Liver (tissue), 9 donors: ENCODE measurements around the gene FKBP6. TPM values are rescaled to one million over a fixed set of nuclear protein-coding genes. Genes with fewer than 3 reads are reported as not detected.

Source experiments
- DNase-seq: peaks from one replicate; pipeline ENCODE4 v3.0.0-alpha.2; 2017; ENCODE audit warnings: low spot score
- H3K27ac ChIP-seq, 2 donors: one replicate each; pipeline ENCODE4 v1.7.0; 2013; ENCODE audit warnings: inconsistent platforms in 2 of 2, low read length in 2 of 2, control low read depth in 1 of 2, low read depth in 1 of 2, mild to moderate bottlenecking in 1 of 2
- H3K27me3 ChIP-seq, 4 donors: one replicate each; pipeline versions ENCODE4 v1.6.1 to v1.7.0; 2013; ENCODE audit warnings: low read length in 3 of 4, inconsistent platforms in 1 of 4, mild to moderate bottlenecking in 1 of 4, moderate library complexity in 1 of 4; ENCODE audit not compliant: control insufficient read depth in 4 of 4, insufficient read depth in 4 of 4
- H3K36me3 ChIP-seq, 4 donors: one replicate each; pipeline versions ENCODE4 v1.6.1 to v1.7.0; 2013; ENCODE audit warnings: low read length in 3 of 4, mild to moderate bottlenecking in 3 of 4, low read depth in 1 of 4, moderate library complexity in 1 of 4; ENCODE audit not compliant: control insufficient read depth in 4 of 4, insufficient read depth in 3 of 4
- H3K4me1 ChIP-seq, 4 donors: one replicate each; pipeline versions ENCODE4 v1.6.1 to v1.7.0; 2013; ENCODE audit warnings: low read length in 3 of 4, mild to moderate bottlenecking in 3 of 4, moderate library complexity in 1 of 4; ENCODE audit not compliant: control insufficient read depth in 4 of 4, insufficient read depth in 4 of 4
- H3K4me3 ChIP-seq, 3 donors: one replicate each; pipeline versions ENCODE4 v1.6.1 to v1.7.0; 2013; ENCODE audit warnings: low read length in 3 of 3, control low read depth in 1 of 3, low read depth in 1 of 3, mild to moderate bottlenecking in 1 of 3
- H3K9ac ChIP-seq, 2 donors: one replicate each; pipeline ENCODE4 v1.7.0; 2013; ENCODE audit warnings: low read length in 2 of 2, mild to moderate bottlenecking in 2 of 2, moderate library complexity in 2 of 2, control low read depth in 1 of 2, low read depth in 1 of 2
- H3K9me3 ChIP-seq, 4 donors: one replicate each; pipeline versions ENCODE4 v1.6.1 to v1.7.0; 2013; ENCODE audit warnings: low read length in 3 of 4; ENCODE audit not compliant: control insufficient read depth in 4 of 4
- EGR1 ChIP-seq, 2 donors: IDR thresholded peaks; 2 replicates each; pipeline ENCODE4 v1.6.1; 2016 to 2018; ENCODE audit warnings: antibody characterized with exemption in 2 of 2, low read depth in 2 of 2
- FOXA1 ChIP-seq: IDR thresholded peaks from 2 replicates; pipeline ENCODE4 v1.6.1; 2016; ENCODE audit warnings: antibody characterized with exemption
- GABPA ChIP-seq, 2 donors: IDR thresholded peaks in 1 of 2; conservative IDR thresholded peaks in 1 of 2; 2 replicates each; pipeline ENCODE4 v1.6.1; 2016; ENCODE audit warnings: antibody characterized with exemption in 2 of 2, mild to moderate bottlenecking in 1 of 2, moderate library complexity in 1 of 2
- HNF4A ChIP-seq, 2 donors: conservative IDR thresholded peaks; 2 replicates each; pipeline ENCODE4 v1.6.1; 2016; ENCODE audit warnings: antibody characterized with exemption in 2 of 2, mild to moderate bottlenecking in 2 of 2
- JUND ChIP-seq, 2 donors: IDR thresholded peaks; 2 replicates each; pipeline ENCODE4 v1.6.1; 2016; ENCODE audit warnings: antibody characterized with exemption in 2 of 2
- NR2F2 ChIP-seq: IDR thresholded peaks from 2 replicates; pipeline ENCODE4 v1.6.1; 2016; ENCODE audit warnings: antibody characterized with exemption
- RAD21 ChIP-seq, 2 donors: IDR thresholded peaks; 2 replicates each; pipeline ENCODE4 v1.6.1; 2016; ENCODE audit warnings: antibody characterized with exemption in 2 of 2, mild to moderate bottlenecking in 2 of 2
- RXRA ChIP-seq, 2 donors: IDR thresholded peaks; 2 replicates each; pipeline ENCODE4 v1.6.1; 2017 to 2018; ENCODE audit warnings: antibody characterized with exemption in 2 of 2, mild to moderate bottlenecking in 1 of 2
- SP1 ChIP-seq: IDR thresholded peaks from 2 replicates; pipeline ENCODE4 v1.6.1; 2018; ENCODE audit warnings: antibody characterized with exemption, mild to moderate bottlenecking
- TAF1 ChIP-seq: conservative IDR thresholded peaks from 2 replicates; pipeline ENCODE4 v1.6.1; 2016; ENCODE audit warnings: antibody characterized with exemption, mild to moderate bottlenecking
- YY1 ChIP-seq: IDR thresholded peaks from 2 replicates; pipeline ENCODE4 v1.6.1; 2016; ENCODE audit warnings: antibody characterized with exemption, mild to moderate bottlenecking
- WGBS: extraction: QIAGEN DNeasy Blood & Tissue Kit; methylation state at CpG from one replicate; pipeline ENCODE4 v1.1.7; 2013; 5-methylcytosine and 5-hydroxymethylcytosine counted together
- polyA plus RNA-seq, 2 donors: library from polyadenylated mRNA; stranded (reverse) in 1 of 2; unstranded in 1 of 2; fragments of 200-250 nt in 1 of 2; fragments of >200 nt in 1 of 2; fragmentation: Nextera tagmentation in 1 of 2; extraction: Ambion mirVana in 1 of 2; gene quantifications; one replicate each; pipeline versions ENCODE4 v1.2.1 to v1.2.3, GENCODE V29; 2013 to 2015
- total RNA-seq, 2 donors: library from RNA; depleted of rRNA; stranded (reverse); fragments of >200 nt; gene quantifications; one replicate each; pipeline ENCODE4 v1.2.3, GENCODE V29; 2014
- TF ChIP-seq, protein P1 (sequence below): fragments of 150-350 bp; IDR thresholded peaks from 2 replicates; pipeline ENCODE4 v1.5.1; 2017; ENCODE audit warnings: improper control_type of control experiment, low read depth, low read length; ENCODE audit not compliant: missing input control
- TF ChIP-seq, protein P2 (sequence below): IDR thresholded peaks from 2 replicates; pipeline ENCODE4 v1.6.1; 2016; ENCODE audit warnings: antibody characterized with exemption
- TF ChIP-seq, protein P3 (sequence below): IDR thresholded peaks from 2 replicates; pipeline ENCODE4 v1.6.1; 2016; ENCODE audit warnings: antibody characterized with exemption
- TF ChIP-seq, protein P4 (sequence below): IDR thresholded peaks from 2 replicates; pipeline ENCODE4 v1.6.1; 2016; ENCODE audit warnings: antibody characterized with exemption, mild to moderate bottlenecking
- TF ChIP-seq, protein P5 (sequence below): IDR thresholded peaks from 2 replicates; pipeline ENCODE4 v1.6.1; 2016; ENCODE audit warnings: antibody characterized with exemption
- donor health status: healthy.
- donor health status: healthy.
- donor health status: healthy.
- donor health status: healthy.
- donor health status: healthy.

FKBP6 gene
- total and polyA plus RNA-seq, 4 donors, result not detected

DNA sequence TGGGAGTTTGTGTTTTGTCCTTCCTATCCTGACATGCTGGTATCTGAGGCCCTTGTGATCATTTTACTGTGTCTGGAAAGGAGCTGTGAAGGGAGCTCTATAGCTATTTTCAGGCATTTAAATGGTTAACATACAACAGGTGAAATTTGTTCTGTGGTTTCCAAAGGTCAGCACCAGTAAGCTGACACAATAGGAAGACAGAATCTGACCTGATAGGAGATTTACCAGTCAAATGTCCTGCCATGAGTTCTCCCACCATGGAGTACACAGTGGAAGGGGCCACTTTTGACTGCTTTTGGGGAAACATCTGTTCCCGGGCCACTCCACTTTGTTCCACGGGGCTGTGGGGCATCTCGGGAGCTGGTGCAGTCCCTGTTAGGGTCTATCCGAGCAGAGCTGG, 17.6 kb downstream of the FKBP6 start:
- 39% methylated on average over 4 of the region's 4 CpGs for WGBS
- peaks cover 5 to 36% (median 20%) of the 10 kb centered on the region in 4 donors for H3K4me1 ChIP-seq
- no peaks in the 10 kb centered on the region for H3K36me3 ChIP-seq
- no peak overlapping the region for H3K27ac ChIP-seq
- H3K9ac ChIP-seq, result no peak overlapping the region
- no peak for DNase-seq
- H3K9me3 ChIP-seq, result no peaks in the 10 kb centered on the region
- peak in 1 of 2 donors; percentile 27 for TF ChIP-seq RAD21 (IDR thresholded peaks at IDR 0.05)
- TF ChIP-seq HNF4A (conservative IDR thresholded peaks at IDR 0.05), result peak; percentile 78 to 81
- TF ChIP-seq, protein P1, sequence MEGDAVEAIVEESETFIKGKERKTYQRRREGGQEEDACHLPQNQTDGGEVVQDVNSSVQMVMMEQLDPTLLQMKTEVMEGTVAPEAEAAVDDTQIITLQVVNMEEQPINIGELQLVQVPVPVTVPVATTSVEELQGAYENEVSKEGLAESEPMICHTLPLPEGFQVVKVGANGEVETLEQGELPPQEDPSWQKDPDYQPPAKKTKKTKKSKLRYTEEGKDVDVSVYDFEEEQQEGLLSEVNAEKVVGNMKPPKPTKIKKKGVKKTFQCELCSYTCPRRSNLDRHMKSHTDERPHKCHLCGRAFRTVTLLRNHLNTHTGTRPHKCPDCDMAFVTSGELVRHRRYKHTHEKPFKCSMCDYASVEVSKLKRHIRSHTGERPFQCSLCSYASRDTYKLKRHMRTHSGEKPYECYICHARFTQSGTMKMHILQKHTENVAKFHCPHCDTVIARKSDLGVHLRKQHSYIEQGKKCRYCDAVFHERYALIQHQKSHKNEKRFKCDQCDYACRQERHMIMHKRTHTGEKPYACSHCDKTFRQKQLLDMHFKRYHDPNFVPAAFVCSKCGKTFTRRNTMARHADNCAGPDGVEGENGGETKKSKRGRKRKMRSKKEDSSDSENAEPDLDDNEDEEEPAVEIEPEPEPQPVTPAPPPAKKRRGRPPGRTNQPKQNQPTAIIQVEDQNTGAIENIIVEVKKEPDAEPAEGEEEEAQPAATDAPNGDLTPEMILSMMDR, result no peak
- no peak for TF ChIP-seq JUND (IDR thresholded peaks at IDR 0.05)
- peak; percentile 42 to 45 for TF ChIP-seq RXRA (IDR thresholded peaks at IDR 0.05)
- TF ChIP-seq TAF1, result peak; percentile 16
- TF ChIP-seq YY1, result peak; percentile 30
- TF ChIP-seq, protein P2, sequence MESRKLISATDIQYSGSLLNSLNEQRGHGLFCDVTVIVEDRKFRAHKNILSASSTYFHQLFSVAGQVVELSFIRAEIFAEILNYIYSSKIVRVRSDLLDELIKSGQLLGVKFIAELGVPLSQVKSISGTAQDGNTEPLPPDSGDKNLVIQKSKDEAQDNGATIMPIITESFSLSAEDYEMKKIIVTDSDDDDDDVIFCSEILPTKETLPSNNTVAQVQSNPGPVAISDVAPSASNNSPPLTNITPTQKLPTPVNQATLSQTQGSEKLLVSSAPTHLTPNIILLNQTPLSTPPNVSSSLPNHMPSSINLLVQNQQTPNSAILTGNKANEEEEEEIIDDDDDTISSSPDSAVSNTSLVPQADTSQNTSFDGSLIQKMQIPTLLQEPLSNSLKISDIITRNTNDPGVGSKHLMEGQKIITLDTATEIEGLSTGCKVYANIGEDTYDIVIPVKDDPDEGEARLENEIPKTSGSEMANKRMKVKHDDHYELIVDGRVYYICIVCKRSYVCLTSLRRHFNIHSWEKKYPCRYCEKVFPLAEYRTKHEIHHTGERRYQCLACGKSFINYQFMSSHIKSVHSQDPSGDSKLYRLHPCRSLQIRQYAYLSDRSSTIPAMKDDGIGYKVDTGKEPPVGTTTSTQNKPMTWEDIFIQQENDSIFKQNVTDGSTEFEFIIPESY, result no peak
- TF ChIP-seq SP1, result peak; percentile 80
- H3K4me3 ChIP-seq, result no peak overlapping the region
- H3K27me3 ChIP-seq, result no peaks in the 10 kb centered on the region

DNA sequence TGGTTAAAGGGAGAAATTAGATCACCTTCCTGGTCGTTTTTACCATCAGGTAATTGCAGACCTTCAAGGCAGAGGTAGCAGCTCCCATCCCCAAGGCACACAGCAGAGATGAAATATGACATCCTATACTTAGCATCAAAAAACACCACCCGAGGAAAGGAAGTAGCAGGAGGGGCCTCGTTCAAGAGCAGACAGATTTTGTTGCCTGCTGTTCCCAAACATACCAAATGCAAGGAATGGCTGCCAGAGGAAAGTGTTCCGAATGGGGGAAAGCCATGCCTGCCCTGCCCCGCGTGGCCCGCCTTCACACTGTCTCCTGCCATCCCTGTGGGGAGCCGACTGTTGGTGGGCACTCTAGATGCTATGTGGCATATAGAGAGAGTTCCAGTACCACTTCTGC, 18.0 kb downstream of the FKBP6 start:
- Histone ChIP-seq H3K27ac (no peak overlapping the region), H3K36me3 (no peaks in the 10 kb centered on the region), H3K9me3 (no peaks in the 10 kb centered on the region), H3K4me1 (peaks cover 5 to 36% (median 20%) of the 10 kb centered on the region in 4 donors), H3K4me3 (no peak overlapping the region), H3K9ac (no peak overlapping the region), H3K27me3 (no peaks in the 10 kb centered on the region)
- TF ChIP-seq FOXA1, result no peak
- TF ChIP-seq NR2F2, result no peak
- TF ChIP-seq HNF4A (conservative IDR thresholded peaks at IDR 0.05), result no peak
- no peak for TF ChIP-seq SP1
- TF ChIP-seq, protein P3, sequence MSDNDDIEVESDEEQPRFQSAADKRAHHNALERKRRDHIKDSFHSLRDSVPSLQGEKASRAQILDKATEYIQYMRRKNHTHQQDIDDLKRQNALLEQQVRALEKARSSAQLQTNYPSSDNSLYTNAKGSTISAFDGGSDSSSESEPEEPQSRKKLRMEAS, result no peak
- TF ChIP-seq, protein P4, sequence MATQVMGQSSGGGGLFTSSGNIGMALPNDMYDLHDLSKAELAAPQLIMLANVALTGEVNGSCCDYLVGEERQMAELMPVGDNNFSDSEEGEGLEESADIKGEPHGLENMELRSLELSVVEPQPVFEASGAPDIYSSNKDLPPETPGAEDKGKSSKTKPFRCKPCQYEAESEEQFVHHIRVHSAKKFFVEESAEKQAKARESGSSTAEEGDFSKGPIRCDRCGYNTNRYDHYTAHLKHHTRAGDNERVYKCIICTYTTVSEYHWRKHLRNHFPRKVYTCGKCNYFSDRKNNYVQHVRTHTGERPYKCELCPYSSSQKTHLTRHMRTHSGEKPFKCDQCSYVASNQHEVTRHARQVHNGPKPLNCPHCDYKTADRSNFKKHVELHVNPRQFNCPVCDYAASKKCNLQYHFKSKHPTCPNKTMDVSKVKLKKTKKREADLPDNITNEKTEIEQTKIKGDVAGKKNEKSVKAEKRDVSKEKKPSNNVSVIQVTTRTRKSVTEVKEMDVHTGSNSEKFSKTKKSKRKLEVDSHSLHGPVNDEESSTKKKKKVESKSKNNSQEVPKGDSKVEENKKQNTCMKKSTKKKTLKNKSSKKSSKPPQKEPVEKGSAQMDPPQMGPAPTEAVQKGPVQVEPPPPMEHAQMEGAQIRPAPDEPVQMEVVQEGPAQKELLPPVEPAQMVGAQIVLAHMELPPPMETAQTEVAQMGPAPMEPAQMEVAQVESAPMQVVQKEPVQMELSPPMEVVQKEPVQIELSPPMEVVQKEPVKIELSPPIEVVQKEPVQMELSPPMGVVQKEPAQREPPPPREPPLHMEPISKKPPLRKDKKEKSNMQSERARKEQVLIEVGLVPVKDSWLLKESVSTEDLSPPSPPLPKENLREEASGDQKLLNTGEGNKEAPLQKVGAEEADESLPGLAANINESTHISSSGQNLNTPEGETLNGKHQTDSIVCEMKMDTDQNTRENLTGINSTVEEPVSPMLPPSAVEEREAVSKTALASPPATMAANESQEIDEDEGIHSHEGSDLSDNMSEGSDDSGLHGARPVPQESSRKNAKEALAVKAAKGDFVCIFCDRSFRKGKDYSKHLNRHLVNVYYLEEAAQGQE, result no peak
- TF ChIP-seq TAF1, result no peak
- TF ChIP-seq GABPA (IDR thresholded peaks at IDR 0.05 in 1 of 2, conservative IDR thresholded peaks at IDR 0.05 in 1 of 2), result no peak
- TF ChIP-seq, protein P5, sequence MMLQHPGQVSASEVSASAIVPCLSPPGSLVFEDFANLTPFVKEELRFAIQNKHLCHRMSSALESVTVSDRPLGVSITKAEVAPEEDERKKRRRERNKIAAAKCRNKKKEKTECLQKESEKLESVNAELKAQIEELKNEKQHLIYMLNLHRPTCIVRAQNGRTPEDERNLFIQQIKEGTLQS, result no peak
- TF ChIP-seq EGR1 (IDR thresholded peaks at IDR 0.05; ENCODE audit: low read depth in 2 of 2), result no peak
- DNase-seq, result no peak
- 69% methylated on average over 8 of the region's 8 CpGs for WGBS
